BLaER1 treated with 17β-estradiol and CSF1 and Interleukin-3, amounts not matched to agents 10 nM and 100 nM (cell line): ENCODE measurements around the gene MYL10.

Experiments used
- H3K27ac ChIP-seq, 11 experiments: shearing (Covaris generic); formaldehyde crosslinking; 2 replicates each; pipeline ENCODE4 v1.8.1; 2022
- H3K27me3 ChIP-seq, 11 experiments: shearing (Covaris generic); formaldehyde crosslinking; 2 replicates each; pipeline ENCODE4 v1.8.1; 2022
- H3K36me3 ChIP-seq, 11 experiments: shearing (Covaris generic); formaldehyde crosslinking; 2 replicates each; pipeline ENCODE4 v1.8.1; 2022
- H3K4me1 ChIP-seq, 10 experiments: shearing (Covaris generic); formaldehyde crosslinking; 2 replicates each; pipeline ENCODE4 v1.8.1; 2022
- H3K4me2 ChIP-seq, 11 experiments: shearing (Covaris generic); formaldehyde crosslinking; 2 replicates each; pipeline ENCODE4 v1.8.1; 2022
- H3K4me3 ChIP-seq, 10 experiments: shearing (Covaris generic); formaldehyde crosslinking; 2 replicates each; pipeline ENCODE4 v1.8.1; 2022
- H3K9ac ChIP-seq, 11 experiments: shearing (Covaris generic); formaldehyde crosslinking; 2 replicates each; pipeline ENCODE4 v1.8.1; 2022
- H3K9me3 ChIP-seq, 11 experiments: shearing (Covaris generic); formaldehyde crosslinking; replicated peaks in 1 of 11; 2 replicates each; pipeline ENCODE4 v1.8.1; 2022
- H4K20me1 ChIP-seq, 11 experiments: shearing (Covaris generic); formaldehyde crosslinking; 2 replicates each; pipeline ENCODE4 v1.8.1; 2022
- Cebpa-rat ChIP-seq, 11 experiments: shearing (Covaris generic); IDR thresholded peaks; 2 replicates each; pipeline ENCODE4 v1.8.1; 2022

MYL10 gene

GRCh38 chr7:101626758-101627157 is 2.3 kb downstream of the MYL10 start:
- Histone ChIP-seq H3K9ac (no peak overlapping the region), H3K9me3 (no peaks in the 10 kb centered on the region), H3K27ac (no peak overlapping the region), H4K20me1 (no peaks in the 10 kb centered on the region; a peak in 1 of 22 replicates), H3K4me2 (no peak overlapping the region), H3K4me3 (no peak overlapping the region), H3K4me1 (peaks cover 15 to 30% (median 23%) of the 10 kb centered on the region in 10 experiments), H3K36me3 (no peaks in the 10 kb centered on the region), H3K27me3 (peaks cover 4 to 22% (median 14%) of the 10 kb centered on the region in 11 experiments; a peak in 15 of 22 replicates)
- TF ChIP-seq Cebpa-rat (IDR thresholded peaks at IDR 0.05), result no peak

GRCh38 chr7:101626069-101626671 is 2.9 kb downstream of the MYL10 start:
- TF ChIP-seq Cebpa-rat (IDR thresholded peaks at IDR 0.05), result no peak
- H3K36me3 ChIP-seq, result no peaks in the 10 kb centered on the region
- no peak overlapping the region for H3K27ac ChIP-seq
- H3K4me1 ChIP-seq, result peaks cover 13 to 29% (median 20%) of the 10 kb centered on the region in 10 experiments
- H3K9ac ChIP-seq, result no peak overlapping the region
- no peak overlapping the region for H3K4me3 ChIP-seq
- peaks cover 4 to 22% (median 14%) of the 10 kb centered on the region in 11 experiments; a peak in 15 of 22 replicates for H3K27me3 ChIP-seq
- no peaks in the 10 kb centered on the region; a peak in 1 of 22 replicates for H4K20me1 ChIP-seq
- no peaks in the 10 kb centered on the region for H3K9me3 ChIP-seq
- peak overlapping the region in 1 of 11 experiments; percentile 29; a peak in 1 of 22 replicates for H3K4me2 ChIP-seq

GRCh38 chr7:101625031-101625791 is 3.9 kb downstream of the MYL10 start:
- peaks cover 4 to 19% (median 10%) of the 10 kb centered on the region in 10 experiments for H3K4me1 ChIP-seq
- no peak for TF ChIP-seq Cebpa-rat (IDR thresholded peaks at IDR 0.05)
- no peak overlapping the region for H3K27ac ChIP-seq
- H3K4me3 ChIP-seq, result no peak overlapping the region
- H4K20me1 ChIP-seq, result no peaks in the 10 kb centered on the region; a peak in 1 of 22 replicates
- peaks cover 4 to 22% (median 14%) of the 10 kb centered on the region in 11 experiments; a peak in 15 of 22 replicates for H3K27me3 ChIP-seq
- H3K9ac ChIP-seq, result no peak overlapping the region
- no peaks in the 10 kb centered on the region for H3K9me3 ChIP-seq
- H3K36me3 ChIP-seq, result no peaks in the 10 kb centered on the region
- H3K4me2 ChIP-seq, result peak overlapping the region in 8 of 11 experiments; percentile 4 to 57 (median 22); a peak in 10 of 22 replicates

- H3K4me2 ChIP-seq, result peak overlapping the region in 7 of 11 experiments; percentile 4 to 57 (median 21); a peak in 7 of 22 replicates
- H3K27ac ChIP-seq, result no peak overlapping the region
Measured at GRCh38 chr7:101624246-101625001, 4.7 kb downstream of the MYL10 start.

GRCh38 chr7:101622609-101623173 is 6.4 kb downstream of the MYL10 start:
- Histone ChIP-seq H3K4me2 (no peak overlapping the region), H3K9me3 (no peaks in the 10 kb centered on the region), H4K20me1 (no peaks in the 10 kb centered on the region; a peak in 1 of 22 replicates), H3K36me3 (no peaks in the 10 kb centered on the region), H3K27me3 (peaks cover 4 to 22% (median 14%) of the 10 kb centered on the region in 11 experiments; a peak in 15 of 22 replicates), H3K4me3 (no peak overlapping the region), H3K4me1 (peaks cover 0 to 10% (median 5%) of the 10 kb centered on the region in 10 experiments; a peak in 8 of 20 replicates), H3K9ac (peak overlapping the region in 1 of 11 experiments; percentile 4; a peak in 1 of 22 replicates), H3K27ac (no peak overlapping the region)
- TF ChIP-seq Cebpa-rat (IDR thresholded peaks at IDR 0.05), result no peak

More at GRCh38 chr7:101624246-101625001, 4.7 kb downstream of the MYL10 start:
- peaks cover 4 to 22% (median 14%) of the 10 kb centered on the region in 11 experiments; a peak in 15 of 22 replicates for H3K27me3 ChIP-seq
- no peaks in the 10 kb centered on the region; a peak in 1 of 22 replicates for H4K20me1 ChIP-seq
- no peaks in the 10 kb centered on the region for H3K9me3 ChIP-seq
- TF ChIP-seq Cebpa-rat (IDR thresholded peaks at IDR 0.05), result no peak
- no peak overlapping the region for H3K4me3 ChIP-seq
- no peak overlapping the region for H3K9ac ChIP-seq
- peaks cover 0 to 16% (median 6%) of the 10 kb centered on the region in 10 experiments; a peak in 9 of 20 replicates for H3K4me1 ChIP-seq
- no peaks in the 10 kb centered on the region for H3K36me3 ChIP-seq

GRCh38 chr7:101620991-101621390 is 8.1 kb downstream of the MYL10 start:
- Histone ChIP-seq H3K36me3 (no peaks in the 10 kb centered on the region), H3K9ac (no peak overlapping the region), H3K4me3 (no peak overlapping the region), H3K9me3 (no peaks in the 10 kb centered on the region), H3K4me2 (no peak overlapping the region), H3K4me1 (peaks cover under 1 to 10% (median 6%) of the 10 kb centered on the region in 10 experiments; a peak in 14 of 20 replicates), H4K20me1 (no peaks in the 10 kb centered on the region; a peak in 1 of 22 replicates), H3K27ac (no peak overlapping the region), H3K27me3 (peaks cover 4 to 20% (median 14%) of the 10 kb centered on the region in 11 experiments; a peak in 15 of 22 replicates)
- TF ChIP-seq Cebpa-rat (IDR thresholded peaks at IDR 0.05), result no peak

- no peak for TF ChIP-seq Cebpa-rat (IDR thresholded peaks at IDR 0.05)
- Histone ChIP-seq H3K4me3 (no peak overlapping the region), H3K36me3 (no peaks in the 10 kb centered on the region), H4K20me1 (no peaks in the 10 kb centered on the region; a peak in 1 of 22 replicates), H3K4me2 (no peak overlapping the region), H3K4me1 (peaks cover 0 to 16% (median 12%) of the 10 kb centered on the region in 10 experiments; a peak in 16 of 20 replicates), H3K9me3 (no peaks in the 10 kb centered on the region), H3K9ac (no peak overlapping the region), H3K27me3 (peaks cover 4 to 15% (median 13%) of the 10 kb centered on the region in 11 experiments; a peak in 15 of 22 replicates), H3K27ac (no peak overlapping the region)
Measured at GRCh38 chr7:101620395-101620794, 8.7 kb downstream of the MYL10 start.

- Histone ChIP-seq H3K9ac (no peak overlapping the region), H3K4me3 (no peak overlapping the region), H3K36me3 (no peaks in the 10 kb centered on the region), H3K4me1 (peaks cover 10 to 22% (median 20%) of the 10 kb centered on the region in 10 experiments; a peak in 19 of 20 replicates), H3K4me2 (no peak overlapping the region), H4K20me1 (no peaks in the 10 kb centered on the region), H3K27ac (no peak overlapping the region), H3K9me3 (no peaks in the 10 kb centered on the region), H3K27me3 (peaks cover 0 to under 1% (median 0%) of the 10 kb centered on the region in 11 experiments; a peak in 2 of 22 replicates)
- no peak for TF ChIP-seq Cebpa-rat (IDR thresholded peaks at IDR 0.05)
Measured at GRCh38 chr7:101618916-101619315, 10.2 kb downstream of the MYL10 start.
